GM11168 (cell line): ENCODE data around the gene PPP2R5B.
"Not testable (repeated sequence)": the region's sequence is repeated elsewhere in the genome, so short reads cannot be mapped to it uniquely, and the experiment has no call there.

Experiments used
- in situ Hi-C: fragments of 300-500 bp; cut with MboI; formaldehyde crosslinking; loops from one replicate; pipeline ENCODE4 v1.12.0; 2022; ENCODE audit warnings: low sequenced_read_pairs; ENCODE audit not compliant: unreplicated experiment

Gene PPP2R5B

DNA sequence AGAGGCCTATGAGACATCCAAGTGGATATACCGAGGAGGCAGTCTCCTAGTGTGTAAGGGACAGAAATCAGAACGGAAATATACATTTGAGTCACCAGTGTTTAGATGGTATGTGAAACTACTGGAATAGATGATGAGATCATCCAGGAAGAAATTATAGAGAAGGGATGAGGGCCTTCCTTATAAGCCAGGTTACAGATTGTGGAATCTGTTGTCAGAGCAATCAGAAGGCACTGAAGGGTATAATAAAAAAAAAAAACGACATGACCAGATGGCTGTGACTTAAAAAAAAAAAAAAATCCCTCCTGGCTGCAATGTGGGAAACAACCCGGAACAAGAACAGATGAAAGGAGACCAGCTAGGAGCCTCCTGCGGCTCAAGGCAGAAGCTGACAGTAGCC lies 44.7 kb downstream of the PPP2R5B start:
- in situ Hi-C loops, result no loop called here

DNA sequence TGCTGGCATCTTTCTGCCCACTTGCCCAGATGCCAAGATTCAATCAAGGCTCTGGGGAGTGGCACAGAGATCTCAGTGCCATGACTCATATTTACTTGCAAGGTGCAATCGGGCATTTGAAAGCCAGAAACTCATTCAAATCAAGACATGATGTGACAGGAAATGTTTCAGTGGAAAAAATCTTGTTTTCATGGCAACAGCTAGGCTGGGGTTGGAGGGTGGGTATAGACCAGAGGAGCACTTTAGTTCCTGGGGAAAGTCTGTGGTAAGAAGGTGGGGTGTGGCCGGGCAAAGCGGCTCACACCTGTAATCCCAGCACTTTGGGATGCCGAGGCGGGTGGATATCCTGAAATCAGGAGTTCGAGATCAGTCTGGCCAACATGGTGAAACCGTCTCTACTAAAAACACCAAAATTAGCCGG lies 46.3 kb downstream of the PPP2R5B start:
- in situ Hi-C loops, result no loop called here

DNA sequence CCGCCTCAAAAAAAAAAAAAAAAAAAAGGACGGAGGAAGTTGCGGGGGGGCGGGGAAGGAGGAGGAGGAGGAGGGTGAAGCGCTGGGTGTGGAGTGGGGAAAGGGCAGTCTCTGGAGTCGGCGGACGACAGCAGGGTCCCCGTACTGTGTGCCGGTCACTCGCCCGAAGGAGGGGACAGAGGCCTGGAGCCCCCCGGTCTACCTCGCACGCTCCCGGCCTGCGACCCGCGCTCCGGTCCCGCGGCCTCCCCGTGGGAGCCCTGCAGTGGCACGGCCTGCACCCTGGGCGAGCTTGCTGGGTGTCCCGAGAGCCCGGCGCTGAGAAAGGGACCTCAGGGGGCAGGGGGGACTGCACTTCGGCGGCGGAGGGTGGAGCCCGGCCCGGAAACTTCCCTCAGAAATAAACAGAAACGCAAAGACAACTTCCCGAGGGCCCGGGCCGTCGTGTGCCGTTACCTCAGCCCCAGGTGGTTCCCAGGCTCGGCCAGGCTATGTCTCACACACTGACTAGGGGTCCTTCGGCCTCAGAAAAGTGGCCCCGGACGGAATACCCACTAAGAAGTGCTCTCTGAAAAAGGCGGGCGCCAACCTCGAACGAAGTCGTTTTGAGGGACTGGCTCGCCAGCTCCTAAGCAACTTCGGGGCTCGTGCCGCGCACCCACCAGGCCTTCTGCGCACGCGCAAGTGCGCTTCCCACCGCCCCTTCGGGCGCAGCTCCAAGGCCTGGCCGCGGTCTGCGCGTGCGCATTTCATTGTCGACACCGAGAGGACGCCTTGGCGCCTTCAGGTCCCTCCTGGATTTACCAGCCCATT lies 47.1 kb downstream of the PPP2R5B start, which contains the start of gene MAJIN:
MAJIN (minus strand) TSS at position 688 of the 813 bp plus-strand sequence. CDS start 12,703 bp downstream, outside the sequence.
- in situ Hi-C loops, result no loop called here

DNA sequence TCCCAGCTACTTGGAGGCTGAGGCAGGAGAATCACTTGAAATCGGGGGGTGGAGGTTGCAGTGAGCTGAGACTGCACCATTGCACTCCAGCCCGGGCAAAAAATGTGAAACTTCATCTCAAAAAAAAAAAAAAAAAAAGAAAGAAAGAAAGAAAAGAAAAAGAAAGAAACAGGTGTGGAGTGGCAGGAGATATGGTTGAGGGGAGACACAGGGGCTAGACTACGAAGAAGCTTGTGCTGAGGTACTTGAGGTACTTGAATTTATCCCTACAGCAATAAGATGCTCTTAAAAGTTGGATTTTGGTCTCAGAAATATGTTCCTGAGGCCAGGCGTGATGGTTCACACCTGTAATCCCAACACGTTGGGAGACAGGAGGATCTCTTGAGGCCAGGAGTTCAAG lies 49.6 kb downstream of the PPP2R5B start:
- in situ Hi-C loops, result no loop called here

DNA sequence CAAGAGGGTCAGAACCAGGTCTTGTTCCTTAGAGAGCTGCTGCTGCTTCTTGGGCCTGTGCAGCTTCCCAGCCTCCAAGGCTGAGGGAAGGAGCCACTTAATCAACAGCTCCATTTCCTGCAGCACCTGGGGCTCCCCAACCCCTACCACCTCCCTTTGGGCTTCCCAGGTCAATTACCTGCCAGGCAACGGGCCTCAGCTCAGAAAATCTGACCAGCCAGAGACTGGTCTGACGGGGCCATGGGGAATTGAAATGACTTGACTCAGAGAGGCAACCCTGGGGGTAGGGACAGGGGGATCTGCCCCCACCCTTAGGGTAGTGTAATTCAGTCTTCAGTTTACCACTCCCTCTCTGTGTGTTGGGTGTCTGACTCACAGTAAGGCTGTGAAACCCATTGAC lies 52.2 kb downstream of the PPP2R5B start:
- in situ Hi-C loops, result no loop called here

DNA sequence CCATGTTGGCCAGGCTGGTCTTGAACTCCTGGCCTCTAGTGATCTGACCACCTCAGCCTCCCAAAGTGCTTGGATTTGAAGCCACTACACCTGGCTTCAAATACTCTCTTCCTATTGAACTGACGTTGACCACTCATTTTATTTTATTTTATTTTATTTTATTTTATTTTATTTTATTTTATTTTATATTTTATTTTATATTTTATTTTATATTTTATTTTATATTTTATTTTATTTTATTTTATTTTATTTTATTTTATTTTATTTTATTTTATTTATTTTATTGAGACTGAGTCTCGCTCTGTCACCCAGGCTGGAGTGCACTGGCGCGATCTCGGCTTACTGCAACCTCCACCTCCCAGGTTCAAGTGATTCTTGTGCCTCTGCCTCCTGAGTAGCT lies 58.9 kb downstream of the PPP2R5B start:
- in situ Hi-C loops, result not testable (repeated sequence)
